Activated CD8-positive, alpha-beta memory T cell treated with anti-CD3 and anti-CD28 coated beads, Interleukin-2, amount 10 ng/mL, durations not matched to agents 7 days and 5 days (primary cell): ENCODE measurements around the gene SMYD4. TPM values are rescaled to one million over a fixed set of nuclear protein-coding genes. Genes with fewer than 3 reads are reported as not detected.
"Not testable (repeated sequence)": the region's sequence is repeated elsewhere in the genome, so short reads cannot be mapped to it uniquely, and the experiment has no call there.

Experiments used
- ATAC-seq: fragments of 150-1000 bp; cut with Tn5 transposase; one replicate; pipeline ENCODE4 v1.10.0; 2021; ENCODE audit warnings: moderate library complexity
- CTCF ChIA-PET: fragments of 350-600 bp; sonication (Branson Sonifier 250); formaldehyde crosslinking; loops from one replicate; lab custom pipeline; 2021; ENCODE audit warnings: antibody characterized with exemption; lab: Charles Lee
- DNase-seq: peaks from one replicate; pipeline ENCODE4 v3.0.0-alpha.2; 2020
- H3K27ac Mint-ChIP-seq: one replicate; pipeline ENCODE4 v1.8.0; 2021; ENCODE audit warnings: mild to moderate bottlenecking, mixed read lengths
- H3K27me3 Mint-ChIP-seq: one replicate; pipeline ENCODE4 v1.8.0; 2021; ENCODE audit warnings: mixed read lengths
- H3K36me3 Mint-ChIP-seq: one replicate; pipeline ENCODE4 v1.8.0; 2021; ENCODE audit warnings: mild to moderate bottlenecking, mixed read lengths
- H3K4me1 Mint-ChIP-seq: one replicate; pipeline ENCODE4 v1.8.0; 2021; ENCODE audit warnings: mixed read lengths
- H3K4me3 Mint-ChIP-seq: one replicate; pipeline ENCODE4 v1.8.0; 2021; ENCODE audit warnings: mild to moderate bottlenecking, moderate library complexity, mixed read lengths
- H3K9me3 Mint-ChIP-seq: one replicate; pipeline ENCODE4 v1.8.0; 2022; ENCODE audit warnings: low read depth, mixed read lengths
- total RNA-seq, 2 experiments: library from RNA; stranded (reverse); gene quantifications; one replicate each; pipeline ENCODE4 v1.2.3, GENCODE V29; 2021

The SMYD4 gene
- total RNA-seq, 2 experiments from 2014 or later = 34.7 to 45.4 TPM

DNA sequence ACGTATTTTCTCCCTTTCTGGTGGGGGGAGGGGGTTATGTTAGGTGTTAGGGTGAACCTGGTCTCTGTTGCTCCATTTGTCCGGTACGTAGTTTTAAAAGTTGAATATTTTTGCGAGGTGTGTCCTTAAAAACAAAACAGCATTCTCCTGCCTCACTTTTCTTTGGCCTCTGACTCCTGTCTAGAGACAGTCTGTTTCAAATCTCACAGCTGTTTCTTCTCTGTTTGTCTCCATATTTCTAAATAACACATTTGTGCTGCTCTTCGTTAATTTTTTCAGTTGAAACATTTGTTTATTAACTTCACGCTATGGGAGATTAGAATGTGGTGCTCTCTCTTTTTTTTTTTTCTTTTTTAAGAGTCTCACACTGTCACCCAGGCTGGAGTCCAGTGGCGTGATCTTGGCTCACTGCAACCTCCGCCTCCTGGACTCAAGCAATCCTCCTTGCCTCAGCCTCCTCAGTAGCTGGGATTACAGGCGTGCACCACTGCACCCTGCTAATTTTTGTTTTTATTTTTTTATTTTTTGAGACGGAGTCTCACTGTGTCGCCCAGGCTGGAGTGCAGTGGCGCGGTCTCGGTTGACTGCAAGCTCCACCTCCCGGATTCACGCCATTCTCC, 31.8 kb upstream of the SMYD4 start:
- H3K4me3 Mint-ChIP-seq = no peak overlapping the region
- no peaks in the 10 kb centered on the region for H3K27me3 Mint-ChIP-seq
- CTCF ChIA-PET = interaction anchor here (0.9 to 5.3 kb wide), 3 partner anchors 9 to 192 kb away, joined by 3 to 37 read pairs (median 6); no protein-coding TSS in a partner anchor
- no peak overlapping the region for H3K27ac Mint-ChIP-seq
- no peaks in the 10 kb centered on the region for H3K9me3 Mint-ChIP-seq
- no peak for DNase-seq
- H3K4me1 Mint-ChIP-seq = peaks cover 4% of the 10 kb centered on the region
- no peak for ATAC-seq
- H3K36me3 Mint-ChIP-seq = peaks cover 29% of the 10 kb centered on the region

GRCh38 chr17:1860978-1861377, 31.3 kb upstream of the SMYD4 start:
- H3K27ac Mint-ChIP-seq = no peak overlapping the region
- ATAC-seq (no peak), DNase-seq (no peak)
- no peak overlapping the region for H3K4me3 Mint-ChIP-seq
- CTCF ChIA-PET = interaction anchor here (0.9 to 5.3 kb wide), 5 partner anchors 9 to 192 kb away, joined by 3 to 37 read pairs (median 3); no protein-coding TSS in a partner anchor
- H3K4me1 Mint-ChIP-seq = peaks cover 4% of the 10 kb centered on the region
- peaks cover 29% of the 10 kb centered on the region for H3K36me3 Mint-ChIP-seq
- no peaks in the 10 kb centered on the region for H3K9me3 Mint-ChIP-seq
- H3K27me3 Mint-ChIP-seq = no peaks in the 10 kb centered on the region

GRCh38 chr17:1856462-1856861, 26.8 kb upstream of the SMYD4 start:
- H3K4me1 Mint-ChIP-seq, H3K4me3 Mint-ChIP-seq, CTCF ChIA-PET, H3K9me3 Mint-ChIP-seq, H3K27ac Mint-ChIP-seq, DNase-seq, ATAC-seq, H3K27me3 Mint-ChIP-seq: not testable (repeated sequence)
- peaks cover 52% of the 10 kb centered on the region for H3K36me3 Mint-ChIP-seq

DNA sequence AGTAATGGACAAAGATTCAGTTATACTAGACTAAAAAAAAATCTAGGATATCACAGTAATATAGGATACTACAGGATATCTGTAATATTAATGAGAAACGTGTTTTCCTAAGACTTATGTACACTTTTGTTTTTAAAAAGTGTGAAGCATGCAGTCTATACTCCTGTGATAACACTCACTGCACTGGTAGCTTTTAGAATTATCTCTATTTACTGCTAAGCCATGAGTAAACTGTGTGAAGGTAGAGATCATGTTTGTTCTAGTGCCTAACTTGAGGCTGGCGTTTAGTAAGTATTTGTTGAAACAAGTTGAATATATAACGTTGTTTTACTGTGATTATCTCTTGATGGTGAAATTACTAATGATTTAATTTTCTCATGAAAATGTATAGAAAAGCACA, 24.0 kb upstream of the SMYD4 start:
- Mint-ChIP-seq H3K4me1 (no peaks in the 10 kb centered on the region), H3K36me3 (peaks cover 43% of the 10 kb centered on the region), H3K27ac (no peak overlapping the region), H3K4me3 (no peak overlapping the region), H3K9me3 (no peaks in the 10 kb centered on the region), H3K27me3 (no peaks in the 10 kb centered on the region)
- DNase-seq (no peak), ATAC-seq (no peak)
- CTCF ChIA-PET = interaction anchor here (1.1 to 1.2 kb wide), 2 partner anchors 20 to 205 kb away, joined by 3 to 6 read pairs; partner anchors contain the start of gene RILP

- Mint-ChIP-seq H3K4me1 (no peaks in the 10 kb centered on the region), H3K4me3 (no peak overlapping the region), H3K27me3 (no peaks in the 10 kb centered on the region), H3K9me3 (no peaks in the 10 kb centered on the region), H3K27ac (no peak overlapping the region), H3K36me3 (peaks cover 44% of the 10 kb centered on the region)
- ATAC-seq (no peak), DNase-seq (no peak)
- CTCF ChIA-PET = no interaction called here
These were observed 22.6 kb upstream of the SMYD4 start for GRCh38 chr17:1852327-1852726.

DNA sequence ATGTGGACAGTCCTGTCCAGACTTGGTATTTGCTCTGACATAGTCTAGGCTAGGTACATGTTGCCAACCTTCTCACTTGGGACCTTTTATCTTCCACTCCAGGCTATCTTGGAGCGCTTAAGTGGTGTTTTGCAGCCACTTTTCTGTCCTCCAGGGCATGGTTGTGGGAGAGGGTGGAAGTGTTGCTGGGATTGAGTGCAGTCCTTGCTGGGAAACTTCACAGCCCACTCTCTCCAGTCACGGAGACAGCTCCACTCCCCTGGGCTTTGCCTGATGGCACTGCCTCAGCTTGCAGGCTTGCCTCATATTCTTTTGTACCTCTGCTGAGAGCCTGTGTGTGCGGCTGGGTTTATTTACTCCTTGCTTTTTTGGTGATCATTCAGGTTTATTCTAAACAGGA, 17.5 kb upstream of the SMYD4 start:
- Mint-ChIP-seq H3K9me3 (no peaks in the 10 kb centered on the region), H3K36me3 (peaks cover 52% of the 10 kb centered on the region), H3K27ac (no peak overlapping the region), H3K4me3 (no peak overlapping the region), H3K27me3 (no peaks in the 10 kb centered on the region), H3K4me1 (no peaks in the 10 kb centered on the region)
- CTCF ChIA-PET = no interaction called here
- ATAC-seq (no peak), DNase-seq (no peak)

- H3K4me1 Mint-ChIP-seq = peaks cover 4% of the 10 kb centered on the region
- H3K9me3 Mint-ChIP-seq = no peaks in the 10 kb centered on the region
- CTCF ChIA-PET = interaction anchor here (1.5 kb wide), 1 partner anchor 21 kb away, joined by 4 read pairs; no protein-coding TSS in a partner anchor
- no peak overlapping the region for H3K27ac Mint-ChIP-seq
- DNase-seq = no peak
- no peak for ATAC-seq
- H3K36me3 Mint-ChIP-seq = peaks cover 45% of the 10 kb centered on the region
- no peak overlapping the region for H3K4me3 Mint-ChIP-seq
- no peaks in the 10 kb centered on the region for H3K27me3 Mint-ChIP-seq
These were observed 14.2 kb upstream of the SMYD4 start for GRCh38 chr17:1843947-1844346.

- CTCF ChIA-PET = interaction anchor here (1.0 kb wide), 1 partner anchor 26 kb away, joined by 3 read pairs; no protein-coding TSS in a partner anchor
- Mint-ChIP-seq H3K27me3 (no peaks in the 10 kb centered on the region), H3K27ac (no peak overlapping the region), H3K36me3 (peaks cover 40% of the 10 kb centered on the region), H3K4me1 (peaks cover 24% of the 10 kb centered on the region), H3K9me3 (no peaks in the 10 kb centered on the region), H3K4me3 (no peak overlapping the region)
- no peak for ATAC-seq
- DNase-seq = no peak
These were observed 9.8 kb upstream of the SMYD4 start for GRCh38 chr17:1839516-1839915.

- CTCF ChIA-PET = interaction anchor here (0.9 to 2.1 kb wide), 4 partner anchors 31 to 168 kb away, joined by 3 to 5 read pairs (median 5); no protein-coding TSS in a partner anchor
- H3K4me1 Mint-ChIP-seq = peaks cover 53% of the 10 kb centered on the region
- no peak for ATAC-seq
- H3K27ac Mint-ChIP-seq = peak overlapping the region; percentile 60
- H3K4me3 Mint-ChIP-seq = peak overlapping the region; percentile 25
- H3K36me3 Mint-ChIP-seq = peaks cover 38% of the 10 kb centered on the region
- peak; percentile 71 for DNase-seq
- H3K9me3 Mint-ChIP-seq = no peaks in the 10 kb centered on the region
- no peaks in the 10 kb centered on the region for H3K27me3 Mint-ChIP-seq
These were observed 4.9 kb upstream of the SMYD4 start for GRCh38 chr17:1834380-1835149.

DNA sequence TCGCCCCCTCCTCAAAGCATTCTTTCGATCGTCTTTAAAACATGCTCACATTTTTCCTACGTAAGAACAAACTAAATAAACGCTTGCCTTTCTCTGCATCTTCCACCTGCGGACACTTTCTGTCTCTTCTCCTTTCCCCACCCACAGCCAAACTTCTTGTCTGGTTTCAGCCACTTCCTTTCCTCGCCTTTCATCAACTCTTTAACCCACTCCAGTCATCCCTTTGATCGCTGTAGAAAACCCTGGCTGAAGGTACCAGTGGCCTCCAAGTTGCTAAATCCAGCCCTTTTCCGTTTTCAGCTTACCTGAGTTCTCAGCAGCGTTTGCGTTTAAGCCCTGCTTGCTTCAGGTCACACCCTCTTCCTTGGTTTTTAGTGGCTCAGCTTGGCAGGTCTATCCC, 586 bp upstream of the SMYD4 start:
- peak; percentile 50 for DNase-seq
- CTCF ChIA-PET = no interaction called here
- peak; percentile 1 for ATAC-seq
- peaks cover 67% of the 10 kb centered on the region for H3K4me1 Mint-ChIP-seq
- peaks cover 45% of the 10 kb centered on the region for H3K36me3 Mint-ChIP-seq
- no peaks in the 10 kb centered on the region for H3K27me3 Mint-ChIP-seq
- H3K9me3 Mint-ChIP-seq = no peaks in the 10 kb centered on the region
- peak overlapping the region; percentile 99 for H3K4me3 Mint-ChIP-seq
- H3K27ac Mint-ChIP-seq = peak overlapping the region; percentile 92

DNA sequence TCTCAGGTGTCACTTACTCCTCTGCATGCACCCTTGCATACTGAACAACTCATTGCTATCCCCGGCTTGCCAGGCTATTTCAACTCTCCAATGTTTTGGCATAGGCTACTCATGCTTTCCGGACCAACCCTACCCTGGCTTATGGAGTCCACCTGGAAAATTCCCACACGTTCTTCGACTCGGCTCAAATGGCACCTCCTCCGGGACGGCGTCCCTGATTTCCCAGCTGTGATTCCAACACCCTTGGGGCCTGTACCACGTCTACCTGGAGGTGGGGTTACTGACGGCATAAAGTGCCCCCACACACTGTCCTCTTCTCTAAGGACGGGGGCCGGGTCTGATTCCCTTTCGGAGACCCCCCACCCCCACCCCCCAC, 498 bp downstream of the SMYD4 start:
- Mint-ChIP-seq H3K4me3 (peak overlapping the region; percentile 99), H3K9me3 (no peaks in the 10 kb centered on the region), H3K27ac (peak overlapping the region; percentile 76), H3K36me3 (peaks cover 47% of the 10 kb centered on the region), H3K27me3 (no peaks in the 10 kb centered on the region), H3K4me1 (peaks cover 62% of the 10 kb centered on the region)
- CTCF ChIA-PET = interaction anchor here (0.6 to 1.2 kb wide), 5 partner anchors 35 to 598 kb away, joined by 3 to 7 read pairs (median 3); no protein-coding TSS in a partner anchor
- DNase-seq = no peak
- ATAC-seq = peak; percentile 6

GRCh38 chr17:1820528-1821252, 9.0 kb downstream of the SMYD4 start:
- Mint-ChIP-seq H3K36me3 (peaks cover 34% of the 10 kb centered on the region), H3K27me3 (no peaks in the 10 kb centered on the region), H3K4me1 (peaks cover 22% of the 10 kb centered on the region), H3K4me3 (no peak overlapping the region), H3K9me3 (no peaks in the 10 kb centered on the region), H3K27ac (no peak overlapping the region)
- CTCF ChIA-PET = no interaction called here
- DNase-seq (no peak), ATAC-seq (no peak)

DNA sequence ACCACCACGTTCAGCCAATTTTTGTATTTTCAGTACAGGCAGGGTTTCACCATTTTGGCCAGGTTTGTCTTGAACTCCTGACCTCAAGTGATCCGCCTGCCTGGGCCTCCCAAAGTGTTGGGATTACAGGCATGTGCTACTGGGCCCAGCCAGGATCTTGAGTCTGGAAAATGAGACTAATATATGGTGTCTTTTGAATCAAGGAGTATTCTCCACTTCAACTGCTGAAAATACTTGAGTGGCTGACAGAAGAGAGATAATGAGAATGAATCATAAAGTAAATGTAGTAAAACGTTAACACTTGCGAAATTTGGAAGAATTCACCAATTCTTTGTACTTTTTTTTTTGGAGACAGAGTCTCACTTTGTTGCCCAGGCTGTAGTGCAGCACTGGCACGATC, 16.6 kb downstream of the SMYD4 start:
- peaks cover 17% of the 10 kb centered on the region for H3K36me3 Mint-ChIP-seq
- H3K27me3 Mint-ChIP-seq = no peaks in the 10 kb centered on the region
- CTCF ChIA-PET = no interaction called here
- ATAC-seq (no peak), DNase-seq (no peak)
- no peaks in the 10 kb centered on the region for H3K9me3 Mint-ChIP-seq
- H3K4me3 Mint-ChIP-seq = no peak overlapping the region
- H3K4me1 Mint-ChIP-seq = no peaks in the 10 kb centered on the region
- H3K27ac Mint-ChIP-seq = no peak overlapping the region
